Thoracic aorta (tissue), 2 donors: ENCODE measurements around the gene TBC1D24. TPM values are rescaled to one million over a fixed set of nuclear protein-coding genes. Genes with fewer than 3 reads are reported as not detected.

ENCODE experiments used
- ATAC-seq: fragments of 150-250 bp; one replicate; pipeline ENCODE4 v1.8.0; 2017; ENCODE audit warnings: low read depth; ENCODE audit not compliant: insufficient number of reproducible peaks, low FRiP score
- DNase-seq: peaks from one replicate; pipeline ENCODE4 v3.0.0-alpha.2; 2020; ENCODE audit warnings: low spot score
- H3K27ac ChIP-seq, 2 donors: fragments of 200-600 bp; sonication (generic); 1 replicate in 1 of 2; 2 replicates in 1 of 2; pipeline ENCODE4 v1.5.1; 2016; ENCODE audit warnings: mild to moderate bottlenecking in 2 of 2, moderate library complexity in 2 of 2
- H3K27me3 ChIP-seq: fragments of 200-600 bp; sonication (generic); replicated peaks from 2 replicates; pipeline ENCODE4 v1.6.0; 2016; ENCODE audit warnings: mild to moderate bottlenecking; ENCODE audit not compliant: insufficient read depth
- H3K36me3 ChIP-seq: fragments of 200-600 bp; sonication (generic); one replicate; pipeline ENCODE4 v1.5.1; 2016
- H3K4me1 ChIP-seq, 2 donors: fragments of 200-600 bp; sonication (generic); 1 replicate in 1 of 2; 2 replicates in 1 of 2; pipeline versions ENCODE4 v1.5.1 to v1.6.0; 2016; ENCODE audit warnings: low read depth in 2 of 2, mild to moderate bottlenecking in 1 of 2; ENCODE audit not compliant: control insufficient read depth in 1 of 2
- H3K4me3 ChIP-seq: fragments of 200-600 bp; sonication (generic); 2 replicates; pipeline ENCODE4 v1.5.1; 2016; ENCODE audit warnings: mild to moderate bottlenecking
- H3K9me3 ChIP-seq: fragments of 200-600 bp; sonication (generic); 2 replicates; pipeline ENCODE4 v1.5.1; 2016
- CTCF ChIP-seq: fragments of 200-600 bp; sonication (generic); IDR thresholded peaks from one replicate; pipeline ENCODE4 v1.5.1; 2019; ENCODE audit warnings: antibody characterized with exemption
- total RNA-seq, 2 donors: library from RNA; depleted of rRNA; stranded (reverse); fragments of >200 nt; gene quantifications; one replicate each; pipeline versions ENCODE4 v1.1.0 to v1.2.3, GENCODE V29; 2016

TBC1D24 gene
- total RNA-seq, 2 donors from 2014 or later: 14.5 to 15.0 TPM

GRCh38 chr16:2462031-2462866 is 12.7 kb upstream of the TBC1D24 start:
- Histone ChIP-seq H3K4me1 (peaks cover 0 to 14% of the 10 kb centered on the region in 2 donors), H3K27ac (no peak overlapping the region), H3K9me3 (no peaks in the 10 kb centered on the region), H3K4me3 (no peak overlapping the region), H3K27me3 (no peaks in the 10 kb centered on the region), H3K36me3 (no peaks in the 10 kb centered on the region)
- TF ChIP-seq CTCF: no peak
- ATAC-seq (no peak), DNase-seq (no peak)

- Histone ChIP-seq H3K4me3 (no peak overlapping the region), H3K27me3 (no peaks in the 10 kb centered on the region), H3K27ac (no peak overlapping the region), H3K36me3 (no peaks in the 10 kb centered on the region), H3K9me3 (no peaks in the 10 kb centered on the region), H3K4me1 (peaks cover 15 to 24% of the 10 kb centered on the region in 2 donors)
- ATAC-seq: no peak
- DNase-seq: no peak
- TF ChIP-seq CTCF: no peak
Observed at GRCh38 chr16:2464333-2464732, 10.6 kb upstream of the TBC1D24 start.

- Histone ChIP-seq H3K9me3 (no peaks in the 10 kb centered on the region), H3K27me3 (no peaks in the 10 kb centered on the region), H3K27ac (no peak overlapping the region), H3K4me3 (no peak overlapping the region), H3K4me1 (peaks cover 15 to 21% of the 10 kb centered on the region in 2 donors), H3K36me3 (no peaks in the 10 kb centered on the region)
- no peak for ATAC-seq
- DNase-seq: no peak
- no peak for TF ChIP-seq CTCF
Observed at GRCh38 chr16:2465653-2466415, 9.1 kb upstream of the TBC1D24 start.

- Histone ChIP-seq H3K27me3 (no peaks in the 10 kb centered on the region), H3K36me3 (no peaks in the 10 kb centered on the region), H3K4me3 (peak overlapping the region; percentile 73), H3K4me1 (peaks cover 24 to 32% of the 10 kb centered on the region in 2 donors), H3K27ac (no peak overlapping the region), H3K9me3 (no peaks in the 10 kb centered on the region)
- DNase-seq: no peak
- no peak for TF ChIP-seq CTCF
- ATAC-seq: no peak
Observed at GRCh38 chr16:2466667-2467527, 8.0 kb upstream of the TBC1D24 start.
